Measurements from ENCODE around the gene PLXNA2. TPM values are rescaled to one million over a fixed set of nuclear protein-coding genes. Genes with fewer than 3 reads are reported as not detected.
A peak's percentile ranks its signal among the peaks of the same experiment; 100 is the strongest.

Gene PLXNA2
- total and polyA plus RNA-seq, 7 donors, result 2.4 to 16.1 (median 6.4) TPM

- no peak overlapping the region for H3K4me3 ChIP-seq
- peak overlapping the region in 1 of 4 donors; percentile 75 for H3K27ac ChIP-seq
- H3K4me1 ChIP-seq, result peaks cover 0 to 32% (median 28%) of the 10 kb centered on the region in 4 donors
- peaks cover 0 to 44% (median 10%) of the 10 kb centered on the region in 4 donors for H3K36me3 ChIP-seq
- intact Hi-C loops (cut with DNase I), result loop anchor here (5.0 kb wide), 1 partner anchor 54 kb away; no protein-coding TSS in a partner anchor
- 54 to 82% methylated on average over 7 of the region's 7 CpGs for WGBS, 2 donors
- no peak for DNase-seq
- no peaks in the 10 kb centered on the region for H3K9me3 ChIP-seq
- no peaks in the 10 kb centered on the region for H3K27me3 ChIP-seq
- TF ChIP-seq POLR2AphosphoS5 (IDR thresholded peaks at IDR 0.05), result no peak
- TF ChIP-seq CTCF (IDR thresholded peaks at IDR 0.05), result no peak
- TF ChIP-seq POLR2A (IDR thresholded peaks at IDR 0.05), result no peak
- TF ChIP-seq EP300 (IDR thresholded peaks at IDR 0.05), result no peak
Measured at GRCh38 chr1:208028526-208028925, 215.7 kb downstream of the PLXNA2 start.

GRCh38 chr1:208027861-208028260, 216.3 kb downstream of the PLXNA2 start:
- 92 to 93% methylated on average over 11 of the region's 11 CpGs for WGBS, 2 donors
- Histone ChIP-seq H3K4me3 (no peak overlapping the region), H3K4me1 (peaks cover 0 to 32% (median 28%) of the 10 kb centered on the region in 4 donors), H3K36me3 (peaks cover 0 to 37% (median 10%) of the 10 kb centered on the region in 4 donors), H3K9me3 (no peaks in the 10 kb centered on the region), H3K27ac (no peak overlapping the region), H3K27me3 (no peaks in the 10 kb centered on the region)
- TF ChIP-seq POLR2A (IDR thresholded peaks at IDR 0.05) (no peak), POLR2AphosphoS5 (IDR thresholded peaks at IDR 0.05) (no peak), CTCF (IDR thresholded peaks at IDR 0.05) (no peak), EP300 (IDR thresholded peaks at IDR 0.05) (no peak)
- no peak for DNase-seq
- intact Hi-C loops (cut with DNase I), result loop anchor here (5.0 kb wide), 1 partner anchor 54 kb away; no protein-coding TSS in a partner anchor

GRCh38 chr1:208026880-208027438, 217.2 kb downstream of the PLXNA2 start:
- H3K27ac ChIP-seq, result peak overlapping the region in 1 of 4 donors; percentile 25
- intact Hi-C loops (cut with DNase I), result loop anchor here (5.0 kb wide), 1 partner anchor 55 kb away; no protein-coding TSS in a partner anchor
- TF ChIP-seq POLR2AphosphoS5 (IDR thresholded peaks at IDR 0.05), result no peak
- no peak for TF ChIP-seq POLR2A (IDR thresholded peaks at IDR 0.05)
- TF ChIP-seq CTCF (IDR thresholded peaks at IDR 0.05), result no peak
- TF ChIP-seq EP300 (IDR thresholded peaks at IDR 0.05), result no peak
- no peak overlapping the region for H3K4me3 ChIP-seq
- H3K9me3 ChIP-seq, result no peaks in the 10 kb centered on the region
- H3K4me1 ChIP-seq, result peaks cover 0 to 32% (median 28%) of the 10 kb centered on the region in 4 donors
- peaks cover 0 to 28% (median 10%) of the 10 kb centered on the region in 4 donors for H3K36me3 ChIP-seq
- no peaks in the 10 kb centered on the region for H3K27me3 ChIP-seq
- DNase-seq, result no peak
- WGBS, 2 donors, result 89 to 91% methylated on average over 14 of the region's 14 CpGs

GRCh38 chr1:208025031-208025430, 219.2 kb downstream of the PLXNA2 start:
- no peak overlapping the region for H3K4me3 ChIP-seq
- H3K9me3 ChIP-seq, result no peaks in the 10 kb centered on the region
- no peak overlapping the region for H3K27ac ChIP-seq
- 87 to 88% methylated on average over 7 of the region's 7 CpGs for WGBS, 2 donors
- no peaks in the 10 kb centered on the region for H3K27me3 ChIP-seq
- no peak for DNase-seq
- H3K36me3 ChIP-seq, result peaks cover 0 to 24% (median 10%) of the 10 kb centered on the region in 4 donors
- peaks cover 0 to 13% (median 13%) of the 10 kb centered on the region in 4 donors for H3K4me1 ChIP-seq
- intact Hi-C loops (cut with DNase I), result loop anchor here (5.0 kb wide), 1 partner anchor 57 kb away; no protein-coding TSS in a partner anchor
- TF ChIP-seq POLR2AphosphoS5 (IDR thresholded peaks at IDR 0.05) (peak in 2 of 4 donors; percentile 9 to 37), POLR2A (IDR thresholded peaks at IDR 0.05) (no peak)

- TF ChIP-seq EP300 (IDR thresholded peaks at IDR 0.05) (no peak), POLR2A (IDR thresholded peaks at IDR 0.05) (no peak), CTCF (IDR thresholded peaks at IDR 0.05) (no peak), POLR2AphosphoS5 (IDR thresholded peaks at IDR 0.05) (no peak)
- 90 to 93% methylated on average over 6 of the region's 6 CpGs for WGBS, 2 donors
- Histone ChIP-seq H3K27ac (no peak overlapping the region), H3K36me3 (peaks cover 0 to 24% (median 10%) of the 10 kb centered on the region in 4 donors), H3K9me3 (no peaks in the 10 kb centered on the region), H3K27me3 (no peaks in the 10 kb centered on the region), H3K4me3 (no peak overlapping the region), H3K4me1 (peaks cover 0 to 7% (median 7%) of the 10 kb centered on the region in 4 donors)
- intact Hi-C loops (cut with DNase I), result loop anchor here (5.0 kb wide), 1 partner anchor 108 kb away; no protein-coding TSS in a partner anchor
- no peak for DNase-seq
Measured at GRCh38 chr1:208024406-208024805, 219.8 kb downstream of the PLXNA2 start.
